ENCODE measurements around the gene SKA3. TPM values are rescaled to one million over a fixed set of nuclear protein-coding genes. Genes with fewer than 3 reads are reported as not detected.
A peak's percentile ranks its signal among the peaks of the same experiment; 100 is the strongest.
"Not testable (repeated sequence)": the region's sequence is repeated elsewhere in the genome, so short reads cannot be mapped to it uniquely, and the experiment has no call there.

SKA3 gene
- total and polyA plus RNA-seq, 2 donors (not counting 1 experiment from before 2014, with no cell fraction given) = 6.1 to 6.6 TPM

DNA sequence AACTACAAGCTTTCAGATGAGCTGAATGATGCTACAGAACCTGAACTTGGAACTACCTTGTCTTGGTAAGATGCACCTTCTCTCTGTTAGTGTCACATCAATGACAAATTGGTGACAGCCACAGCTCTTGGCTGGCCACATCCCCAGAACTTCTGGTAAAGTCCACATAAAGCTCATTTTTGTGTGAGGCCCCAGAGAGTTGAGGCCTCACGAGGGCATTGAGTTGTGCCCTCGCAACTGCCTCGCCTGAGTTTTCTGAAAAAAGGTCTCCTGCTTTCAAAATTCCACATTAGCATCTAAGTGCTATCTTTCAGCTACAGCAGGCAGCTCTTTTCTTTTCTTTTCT, 42.7 kb upstream of the SKA3 start:
- TF ChIP-seq, protein P1, sequence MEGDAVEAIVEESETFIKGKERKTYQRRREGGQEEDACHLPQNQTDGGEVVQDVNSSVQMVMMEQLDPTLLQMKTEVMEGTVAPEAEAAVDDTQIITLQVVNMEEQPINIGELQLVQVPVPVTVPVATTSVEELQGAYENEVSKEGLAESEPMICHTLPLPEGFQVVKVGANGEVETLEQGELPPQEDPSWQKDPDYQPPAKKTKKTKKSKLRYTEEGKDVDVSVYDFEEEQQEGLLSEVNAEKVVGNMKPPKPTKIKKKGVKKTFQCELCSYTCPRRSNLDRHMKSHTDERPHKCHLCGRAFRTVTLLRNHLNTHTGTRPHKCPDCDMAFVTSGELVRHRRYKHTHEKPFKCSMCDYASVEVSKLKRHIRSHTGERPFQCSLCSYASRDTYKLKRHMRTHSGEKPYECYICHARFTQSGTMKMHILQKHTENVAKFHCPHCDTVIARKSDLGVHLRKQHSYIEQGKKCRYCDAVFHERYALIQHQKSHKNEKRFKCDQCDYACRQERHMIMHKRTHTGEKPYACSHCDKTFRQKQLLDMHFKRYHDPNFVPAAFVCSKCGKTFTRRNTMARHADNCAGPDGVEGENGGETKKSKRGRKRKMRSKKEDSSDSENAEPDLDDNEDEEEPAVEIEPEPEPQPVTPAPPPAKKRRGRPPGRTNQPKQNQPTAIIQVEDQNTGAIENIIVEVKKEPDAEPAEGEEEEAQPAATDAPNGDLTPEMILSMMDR (conservative IDR thresholded peaks at IDR 0.05 in 1 of 2, IDR thresholded peaks at IDR 0.05 in 1 of 2; ENCODE audit: low read depth in 1 of 2, low read length in 2 of 2) = no peak
- TF ChIP-seq EZH2 (IDR thresholded peaks at IDR 0.05; ENCODE audit: low read length, missing control alignments) = no peak
- Histone ChIP-seq H3K9me3 (ENCODE audit: control insufficient read depth, insufficient read depth, low read depth, low read length) (no peaks in the 10 kb centered on the region), H3K4me1 (ENCODE audit: control insufficient read depth, extremely low read depth, insufficient read depth, low read length) (no peaks in the 10 kb centered on the region), H3K27ac (ENCODE audit: insufficient read depth, low read length) (no peak overlapping the region), H3K27me3 (ENCODE audit: control insufficient read depth, insufficient read depth, low read length) (peaks cover 3% of the 10 kb centered on the region), H3K79me2 (ENCODE audit: control insufficient read depth, insufficient read depth, low read length) (no peaks in the 10 kb centered on the region), H3K36me3 (ENCODE audit: control insufficient read depth, insufficient read depth, low read length) (no peaks in the 10 kb centered on the region), H4K20me1 (ENCODE audit: control insufficient read depth, extremely low read depth, insufficient read depth, low read length) (no peaks in the 10 kb centered on the region), H3K4me2 (ENCODE audit: extremely low read depth, insufficient read depth, low read length) (no peak overlapping the region), H2AFZ (ENCODE audit: low read length) (no peak overlapping the region), H3K9ac (ENCODE audit: insufficient read depth, low read length) (no peak overlapping the region), H3K4me3 (replicated peaks in 1 of 4; ENCODE audit: control extremely low read depth in 1 of 4, insufficient read depth in 1 of 4, low read depth in 3 of 4, low read length in 4 of 4) (no peak overlapping the region)
- no peak for DNase-seq (ENCODE audit: low read depth in 2 of 2)

DNA sequence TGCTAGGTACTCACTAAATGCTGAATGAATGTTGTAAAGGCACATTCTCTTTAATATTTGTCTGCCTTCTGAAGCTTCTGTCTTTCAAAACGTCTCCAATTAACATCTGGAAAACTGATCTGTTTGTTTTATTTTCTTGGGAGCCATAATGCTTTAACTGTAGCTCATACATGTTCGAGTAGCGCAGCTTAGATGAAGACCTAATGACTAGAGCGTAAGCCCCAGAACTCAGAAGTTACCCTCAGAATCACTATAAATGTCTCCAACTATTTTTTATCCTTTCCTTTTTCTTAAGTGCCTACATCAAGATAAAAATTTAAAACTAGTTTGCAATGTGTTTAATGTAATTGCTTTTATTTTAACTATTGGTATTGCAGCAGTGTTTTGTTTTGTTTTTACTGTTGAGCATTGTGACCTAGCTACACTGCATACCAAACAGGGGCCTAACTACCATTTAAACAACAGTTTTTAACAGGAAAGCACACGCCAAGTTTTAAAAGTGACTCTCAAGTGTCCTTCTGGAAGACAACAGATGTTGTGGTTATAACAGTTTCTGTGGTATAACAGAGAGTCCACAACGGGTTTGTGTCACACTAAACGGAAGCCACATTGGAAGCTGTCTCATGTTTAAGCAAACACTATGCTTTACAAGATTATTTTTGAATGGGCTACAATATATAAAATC, 42.1 kb upstream of the SKA3 start:
- Histone ChIP-seq H3K4me3 (replicated peaks in 1 of 4; ENCODE audit: control extremely low read depth in 1 of 4, insufficient read depth in 1 of 4, low read depth in 3 of 4, low read length in 4 of 4) (no peak overlapping the region), H3K4me1 (ENCODE audit: control insufficient read depth, extremely low read depth, insufficient read depth, low read length) (no peaks in the 10 kb centered on the region), H3K9ac (ENCODE audit: insufficient read depth, low read length) (no peak overlapping the region), H3K79me2 (ENCODE audit: control insufficient read depth, insufficient read depth, low read length) (no peaks in the 10 kb centered on the region), H3K36me3 (ENCODE audit: control insufficient read depth, insufficient read depth, low read length) (no peaks in the 10 kb centered on the region), H4K20me1 (ENCODE audit: control insufficient read depth, extremely low read depth, insufficient read depth, low read length) (no peaks in the 10 kb centered on the region), H2AFZ (ENCODE audit: low read length) (no peak overlapping the region), H3K27ac (ENCODE audit: insufficient read depth, low read length) (no peak overlapping the region), H3K27me3 (ENCODE audit: control insufficient read depth, insufficient read depth, low read length) (peaks cover 3% of the 10 kb centered on the region), H3K9me3 (ENCODE audit: control insufficient read depth, insufficient read depth, low read depth, low read length) (no peaks in the 10 kb centered on the region), H3K4me2 (ENCODE audit: extremely low read depth, insufficient read depth, low read length) (no peak overlapping the region)
- DNase-seq (ENCODE audit: low read depth in 2 of 2) = no peak
- TF ChIP-seq EZH2 (IDR thresholded peaks at IDR 0.05; ENCODE audit: low read length, missing control alignments) = no peak
- TF ChIP-seq, protein P1 (conservative IDR thresholded peaks at IDR 0.05 in 1 of 2, IDR thresholded peaks at IDR 0.05 in 1 of 2; ENCODE audit: low read depth in 1 of 2, low read length in 2 of 2) = no peak

DNA sequence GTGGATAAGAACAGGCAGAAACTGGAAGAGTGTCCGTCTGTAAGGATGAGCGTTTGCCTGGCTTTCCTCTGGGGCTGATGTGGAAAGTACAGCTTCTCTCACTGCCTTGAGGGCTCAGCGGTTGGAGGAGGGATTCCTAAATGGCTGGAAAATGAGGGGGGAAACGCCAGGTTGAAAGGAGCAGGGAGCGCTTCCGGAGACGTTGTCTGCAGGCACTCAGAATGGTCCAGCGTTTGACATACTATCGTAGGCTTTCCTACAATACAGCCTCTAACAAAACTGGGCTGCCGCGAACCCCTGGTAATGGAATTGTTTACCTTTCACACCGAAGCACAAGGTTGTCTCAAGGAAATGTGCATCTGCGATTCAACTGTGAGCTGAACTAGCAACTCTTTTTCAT, 40.0 kb upstream of the SKA3 start:
- Histone ChIP-seq H3K4me3 (replicated peaks in 1 of 4; ENCODE audit: control extremely low read depth in 1 of 4, insufficient read depth in 1 of 4, low read depth in 3 of 4, low read length in 4 of 4) (peak overlapping the region in 1 of 4 experiments; percentile 20), H3K36me3 (ENCODE audit: control insufficient read depth, insufficient read depth, low read length) (no peaks in the 10 kb centered on the region), H2AFZ (ENCODE audit: low read length) (peak overlapping the region; percentile 35), H3K27ac (ENCODE audit: insufficient read depth, low read length) (no peak overlapping the region), H3K79me2 (ENCODE audit: control insufficient read depth, insufficient read depth, low read length) (no peaks in the 10 kb centered on the region), H3K4me1 (ENCODE audit: control insufficient read depth, extremely low read depth, insufficient read depth, low read length) (no peaks in the 10 kb centered on the region), H3K4me2 (ENCODE audit: extremely low read depth, insufficient read depth, low read length) (no peak overlapping the region), H3K9me3 (ENCODE audit: control insufficient read depth, insufficient read depth, low read depth, low read length) (no peaks in the 10 kb centered on the region), H4K20me1 (ENCODE audit: control insufficient read depth, extremely low read depth, insufficient read depth, low read length) (no peaks in the 10 kb centered on the region), H3K27me3 (ENCODE audit: control insufficient read depth, insufficient read depth, low read length) (peaks cover 3% of the 10 kb centered on the region), H3K9ac (ENCODE audit: insufficient read depth, low read length) (no peak overlapping the region)
- TF ChIP-seq EZH2 (IDR thresholded peaks at IDR 0.05; ENCODE audit: low read length, missing control alignments) = no peak
- TF ChIP-seq, protein P1 (conservative IDR thresholded peaks at IDR 0.05 in 1 of 2, IDR thresholded peaks at IDR 0.05 in 1 of 2; ENCODE audit: low read depth in 1 of 2, low read length in 2 of 2) = no peak
- DNase-seq (ENCODE audit: low read depth in 2 of 2) = no peak

DNA sequence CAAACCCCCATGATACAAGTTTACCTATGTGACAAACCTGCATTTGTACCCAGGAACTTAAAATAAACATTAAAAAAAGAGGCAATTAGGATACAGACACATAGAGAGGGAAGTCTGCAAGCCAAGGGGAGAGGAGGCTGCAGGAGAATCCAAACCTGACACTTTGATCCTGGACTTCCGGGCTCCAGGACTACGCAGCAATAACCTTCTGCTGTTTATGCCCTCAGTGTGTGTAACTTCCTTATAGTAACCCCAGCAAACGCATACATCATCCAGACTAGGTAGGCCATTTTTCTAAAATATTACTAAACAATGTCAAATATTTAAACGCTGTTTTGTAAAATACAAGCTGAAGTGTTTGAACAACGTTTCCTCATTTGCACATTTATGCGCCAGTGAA, 39.1 kb upstream of the SKA3 start:
- H2AFZ ChIP-seq (ENCODE audit: low read length); H3K4me2 ChIP-seq (ENCODE audit: extremely low read depth, insufficient read depth, low read length); H4K20me1 ChIP-seq (ENCODE audit: control insufficient read depth, extremely low read depth, insufficient read depth, low read length); H3K36me3 ChIP-seq (ENCODE audit: control insufficient read depth, insufficient read depth, low read length); H3K4me1 ChIP-seq (ENCODE audit: control insufficient read depth, extremely low read depth, insufficient read depth, low read length); H3K9me3 ChIP-seq (ENCODE audit: control insufficient read depth, insufficient read depth, low read depth, low read length); H3K27ac ChIP-seq (ENCODE audit: insufficient read depth, low read length); DNase-seq (ENCODE audit: low read depth in 2 of 2); H3K9ac ChIP-seq (ENCODE audit: insufficient read depth, low read length); H3K79me2 ChIP-seq (ENCODE audit: control insufficient read depth, insufficient read depth, low read length); H3K4me3 ChIP-seq (replicated peaks in 1 of 4; ENCODE audit: control extremely low read depth in 1 of 4, insufficient read depth in 1 of 4, low read depth in 3 of 4, low read length in 4 of 4); H3K27me3 ChIP-seq (ENCODE audit: control insufficient read depth, insufficient read depth, low read length): not testable (repeated sequence)

Data from fibroblast of lung (primary cell).